HPDE6-E6E7 (cell line): Measurements from ENCODE around the gene HAGHL.
A peak's percentile ranks its signal among the peaks of the same experiment; 100 is the strongest.

Source experiments
- DNase-seq: peaks from one replicate; pipeline ENCODE4 v3.0.0; 2011; ENCODE audit warnings: missing footprints; ENCODE audit errors: extremely low spot score

Gene HAGHL, protein sequence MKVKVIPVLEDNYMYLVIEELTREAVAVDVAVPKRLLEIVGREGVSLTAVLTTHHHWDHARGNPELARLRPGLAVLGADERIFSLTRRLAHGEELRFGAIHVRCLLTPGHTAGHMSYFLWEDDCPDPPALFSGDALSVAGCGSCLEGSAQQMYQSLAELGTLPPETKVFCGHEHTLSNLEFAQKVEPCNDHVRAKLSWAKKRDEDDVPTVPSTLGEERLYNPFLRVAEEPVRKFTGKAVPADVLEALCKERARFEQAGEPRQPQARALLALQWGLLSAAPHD

GRCh38 chr16:726438-727290, at the start of gene HAGHL, which contains the start of gene CCDC78:
HAGHL (plus strand) TSS chr16:727106; CDS start chr16:727510, 404 bp downstream.
CCDC78 (minus strand) TSS chr16:726443; CDS start chr16:726367, 76 bp downstream.
- DNase-seq: no peak

GRCh38 chr16:677316-678190, 49.4 kb upstream of the HAGHL start:
- DNase-seq: no peak

DNA sequence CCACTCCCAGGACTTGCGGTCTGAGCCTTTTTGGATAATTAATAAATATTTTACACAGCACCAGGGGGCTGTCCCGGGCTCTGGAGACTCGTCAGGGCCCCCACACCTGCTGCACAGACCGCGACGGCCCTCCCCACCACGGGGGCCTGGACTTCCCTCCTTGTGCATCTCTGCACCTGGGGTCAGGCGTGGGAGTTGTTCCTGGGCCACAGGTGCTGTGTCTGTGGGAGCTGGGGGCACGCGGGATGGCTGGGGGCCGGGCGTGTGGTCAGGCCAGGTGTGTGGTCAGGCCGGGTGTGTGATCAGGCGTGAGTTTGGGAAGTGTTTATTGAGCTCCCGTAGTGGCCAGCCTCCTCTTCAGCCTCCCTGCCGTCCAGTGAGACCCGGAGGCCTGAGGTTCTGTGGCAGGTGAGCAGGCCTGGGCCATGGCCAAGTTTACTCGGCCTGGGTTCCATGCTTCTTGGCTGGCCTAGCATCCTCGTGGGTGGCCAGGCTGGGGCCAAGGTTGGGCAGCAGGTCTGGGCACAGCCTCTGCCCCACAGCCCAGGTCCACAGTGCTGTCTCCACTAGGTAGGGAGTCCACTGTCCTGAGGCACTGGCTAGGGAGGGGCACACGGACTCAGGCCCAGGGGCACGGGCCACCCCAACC, 48.6 kb upstream of the HAGHL start:
- DNase-seq: no peak

DNA sequence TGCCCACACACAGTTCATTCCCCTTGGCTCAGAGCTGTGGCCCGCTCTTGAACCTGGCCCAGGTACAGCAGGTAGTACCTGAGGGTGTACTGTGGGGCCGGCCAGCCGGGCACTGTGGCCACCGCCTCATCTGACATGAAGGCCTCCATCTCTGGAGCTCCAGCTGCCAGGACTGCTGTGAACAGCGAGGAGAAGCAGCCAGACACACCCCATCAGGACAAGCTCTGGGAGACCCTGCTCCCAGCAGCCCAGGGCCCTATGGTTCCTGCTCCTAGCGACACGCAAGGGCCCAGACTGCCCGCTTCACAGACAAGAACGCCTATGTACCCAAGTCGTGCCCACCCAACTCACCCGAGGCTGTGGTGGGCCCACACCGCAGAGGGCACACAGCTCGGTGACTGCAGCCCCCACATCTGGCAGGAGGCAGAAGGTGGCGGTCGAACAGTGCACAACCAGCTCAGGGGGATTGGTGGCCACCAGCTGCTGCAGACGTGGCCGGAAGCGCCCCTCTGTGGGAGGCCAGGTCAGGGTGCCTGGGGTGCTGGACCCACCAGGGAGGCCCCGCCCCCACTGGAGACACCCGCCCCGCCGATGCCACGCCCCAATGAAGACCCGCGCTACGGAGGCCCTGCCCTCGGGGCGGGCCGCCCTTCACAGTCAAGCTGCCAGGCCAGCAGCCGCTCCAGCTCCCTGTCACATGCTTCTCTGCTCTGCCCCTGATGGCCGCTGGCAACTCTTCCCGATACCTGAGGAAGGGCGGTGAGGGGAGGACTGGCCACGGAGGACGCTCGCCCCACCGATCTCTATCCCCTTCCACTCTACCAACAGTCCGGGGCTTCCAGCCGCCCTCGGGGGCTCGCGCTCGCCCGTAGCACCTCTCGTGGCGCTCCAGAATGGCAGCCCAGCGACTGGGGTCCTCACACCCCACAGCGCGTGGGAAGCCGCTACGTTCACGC, 47.8 kb upstream of the HAGHL start:
- no peak for DNase-seq

GRCh38 chr16:679814-680624, 46.9 kb upstream of the HAGHL start, which contains the start of gene STUB1:
STUB1 (plus strand) TSS chr16:680410; CDS start chr16:680526, 116 bp downstream.
- DNase-seq: peak; percentile 76

- DNase-seq: no peak
These were observed 46.3 kb upstream of the HAGHL start for GRCh38 chr16:680625-680945.

DNA sequence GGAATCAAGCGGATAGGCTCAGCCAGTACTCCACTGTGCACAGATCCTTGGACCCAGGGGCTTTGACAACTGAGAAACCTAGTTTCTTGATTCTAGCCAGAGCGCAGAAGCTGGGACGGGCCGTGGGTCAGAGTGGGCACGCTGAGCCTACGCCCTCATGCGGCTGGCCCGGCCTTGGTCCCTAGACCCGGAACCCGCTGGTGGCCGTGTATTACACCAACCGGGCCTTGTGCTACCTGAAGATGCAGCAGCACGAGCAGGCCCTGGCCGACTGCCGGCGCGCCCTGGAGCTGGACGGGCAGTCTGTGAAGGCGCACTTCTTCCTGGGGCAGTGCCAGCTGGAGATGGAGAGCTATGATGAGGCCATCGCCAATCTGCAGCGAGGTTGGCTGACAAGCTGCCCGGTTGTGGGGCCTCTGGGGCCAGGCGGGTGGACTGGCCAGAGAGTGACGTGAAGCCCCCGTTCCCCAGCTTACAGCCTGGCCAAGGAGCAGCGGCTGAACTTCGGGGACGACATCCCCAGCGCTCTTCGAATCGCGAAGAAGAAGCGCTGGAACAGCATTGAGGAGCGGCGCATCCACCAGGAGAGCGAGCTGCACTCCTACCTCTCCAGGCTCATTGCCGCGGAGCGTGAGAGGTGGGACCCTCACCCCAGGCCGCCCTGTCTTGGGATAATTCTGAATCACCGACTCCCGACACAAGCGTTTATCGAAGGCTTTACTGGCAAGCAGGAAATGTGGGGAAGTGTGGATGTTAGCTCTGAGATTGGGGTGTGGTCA, 45.8 kb upstream of the HAGHL start:
- no peak for DNase-seq

DNA sequence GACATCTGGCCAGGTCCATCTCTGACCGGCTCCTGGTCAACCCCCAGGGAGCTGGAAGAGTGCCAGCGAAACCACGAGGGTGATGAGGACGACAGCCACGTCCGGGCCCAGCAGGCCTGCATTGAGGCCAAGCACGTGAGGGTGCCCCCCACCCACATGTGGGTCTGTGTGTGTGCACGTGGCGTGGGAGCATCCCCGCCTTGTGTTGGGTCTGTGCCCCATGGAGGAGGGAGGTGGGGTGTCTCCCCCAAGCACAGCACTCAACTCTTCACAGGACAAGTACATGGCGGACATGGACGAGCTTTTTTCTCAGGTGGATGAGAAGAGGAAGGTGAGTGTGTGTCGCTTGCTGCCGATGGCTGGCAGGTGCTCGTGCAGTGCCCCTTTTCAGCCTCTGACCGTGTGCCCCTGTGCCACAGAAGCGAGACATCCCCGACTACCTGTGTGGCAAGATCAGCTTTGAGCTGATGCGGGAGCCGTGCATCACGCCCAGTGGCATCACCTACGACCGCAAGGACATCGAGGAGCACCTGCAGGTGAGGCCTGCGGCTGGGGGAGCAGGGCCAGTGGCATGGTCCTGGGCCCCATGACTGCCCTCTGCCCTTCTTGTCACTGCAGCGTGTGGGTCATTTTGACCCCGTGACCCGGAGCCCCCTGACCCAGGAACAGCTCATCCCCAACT, 45.0 kb upstream of the HAGHL start:
- no peak for DNase-seq

- DNase-seq: no peak
These were observed 44.2 kb upstream of the HAGHL start for GRCh38 chr16:682493-683395.

GRCh38 chr16:683396-684070, 43.4 kb upstream of the HAGHL start:
- no peak for DNase-seq

DNA sequence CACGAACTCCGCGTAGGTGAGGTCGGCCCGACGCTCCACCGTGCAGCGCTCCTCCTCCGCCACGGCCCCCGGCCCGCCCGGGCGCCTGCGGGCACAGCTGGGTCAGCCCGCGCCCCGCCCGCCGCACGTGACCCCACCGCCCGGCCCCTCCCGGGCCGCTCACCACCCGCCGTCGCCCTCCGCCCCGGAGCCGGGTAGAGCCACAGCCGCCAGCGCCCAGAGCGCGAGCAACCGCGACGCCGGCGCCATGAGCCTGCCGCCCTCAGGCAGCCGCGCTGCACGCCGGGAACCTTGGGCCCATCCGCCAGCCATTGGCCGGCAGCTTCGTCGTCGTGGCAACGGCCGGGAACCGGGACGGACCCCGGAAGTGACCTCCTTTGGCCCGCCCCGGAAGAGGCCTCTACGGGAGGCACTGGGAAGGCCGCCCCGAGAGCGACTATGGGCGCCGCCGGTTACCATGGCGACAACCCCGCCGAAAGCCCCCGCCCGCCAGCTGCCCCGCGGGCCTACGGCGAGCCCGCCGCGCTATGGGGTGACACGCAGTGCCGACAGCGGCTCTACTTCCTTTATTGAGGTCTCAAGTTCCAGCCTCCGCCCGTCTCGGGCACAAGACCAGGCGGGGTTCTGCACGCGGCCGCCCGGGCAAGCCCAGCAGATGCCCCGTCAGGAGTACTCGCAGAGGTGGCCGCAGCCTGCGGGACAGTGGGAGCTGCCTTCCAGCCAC, 42.7 kb upstream of the HAGHL start, which contains the start of gene JMJD8:
TSS of gene JMJD8 (minus strand) at position 264 of the 724 bp plus-strand sequence. CDS start at position 249, 15 bp downstream.
- DNase-seq: peak; percentile 92

DNA sequence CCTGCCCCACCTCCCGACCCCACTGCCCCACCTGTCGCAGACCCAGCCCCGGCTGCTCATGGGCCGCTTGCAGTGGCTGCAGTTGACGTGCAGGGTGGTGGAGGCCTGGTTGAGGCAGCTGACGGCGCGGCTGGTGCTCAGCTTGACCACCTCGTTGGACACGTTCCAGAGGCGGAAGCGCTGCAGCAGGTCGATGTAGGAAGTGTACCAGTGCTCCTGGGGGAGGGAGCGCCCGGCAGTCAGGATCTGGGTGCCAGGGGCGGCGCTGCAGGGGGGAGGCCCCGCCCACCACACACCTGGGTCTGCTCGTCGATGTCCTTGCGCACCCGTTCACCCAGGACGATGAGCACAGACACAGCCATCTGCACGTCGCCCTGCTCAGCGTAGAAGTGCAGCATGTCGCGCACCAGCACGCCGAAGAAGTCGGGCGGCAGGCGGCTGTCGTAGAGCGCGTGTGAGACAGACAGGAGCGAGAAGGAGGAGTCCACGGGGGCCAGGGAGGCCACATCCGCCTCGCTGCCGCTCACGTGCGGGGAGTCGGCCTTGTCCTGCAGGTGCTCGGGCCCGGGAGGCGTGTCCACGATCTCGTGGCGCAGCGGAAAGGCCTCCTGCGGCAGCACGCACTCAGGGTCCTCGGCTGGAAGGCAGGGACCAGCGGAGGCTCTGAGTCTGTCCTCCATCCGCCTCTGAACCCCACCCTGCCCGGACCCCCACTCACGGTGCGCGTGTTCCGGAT, 41.8 kb upstream of the HAGHL start:
- no peak for DNase-seq

GRCh38 chr16:685967-686366, 40.9 kb upstream of the HAGHL start:
- no peak for DNase-seq

DNA sequence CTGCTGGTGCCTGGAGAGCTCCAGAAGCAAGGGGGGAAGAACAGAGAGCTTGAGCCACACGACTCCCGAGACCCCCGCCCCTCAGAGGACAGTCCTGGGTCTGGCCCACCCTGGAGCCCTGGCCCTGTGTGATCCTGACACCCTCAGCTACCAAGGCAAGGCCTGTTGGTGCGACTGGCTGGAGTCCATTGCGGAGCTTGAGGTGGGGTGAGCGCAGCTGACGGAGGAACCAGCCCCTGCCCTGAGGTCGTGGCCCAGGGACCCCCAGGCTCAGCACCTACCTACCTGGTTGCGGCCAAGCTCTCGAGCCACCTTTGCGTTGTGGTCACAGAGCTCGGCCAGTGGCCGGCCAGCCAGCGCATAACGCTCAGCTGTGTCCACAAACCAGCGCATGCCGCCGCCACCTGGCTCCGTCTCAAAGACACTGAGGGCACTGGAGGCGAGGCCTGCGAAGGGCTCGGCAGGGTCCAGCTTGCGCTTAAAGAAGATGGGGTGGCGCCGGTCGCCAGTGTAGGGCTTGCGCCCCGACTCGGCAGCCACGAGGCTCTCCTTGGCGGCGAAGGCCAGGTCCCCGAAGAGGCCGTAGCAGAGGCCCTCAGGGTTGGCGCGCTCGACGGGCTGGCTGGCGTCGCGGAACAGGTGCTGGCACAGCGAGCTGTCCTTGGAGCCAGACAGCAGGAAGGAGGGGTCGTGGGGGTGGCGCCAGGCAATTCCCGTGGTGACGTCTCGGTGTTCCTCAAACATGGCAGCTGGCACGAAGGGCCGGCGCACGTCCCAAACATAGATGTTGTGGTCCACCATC, 40.2 kb upstream of the HAGHL start:
- DNase-seq: no peak
